ENCODE measurements around the gene RNF225.
"Not testable (repeated sequence)": the region's sequence is repeated elsewhere in the genome, so short reads cannot be mapped to it uniquely, and the experiment has no call there.

RNF225 gene

DNA sequence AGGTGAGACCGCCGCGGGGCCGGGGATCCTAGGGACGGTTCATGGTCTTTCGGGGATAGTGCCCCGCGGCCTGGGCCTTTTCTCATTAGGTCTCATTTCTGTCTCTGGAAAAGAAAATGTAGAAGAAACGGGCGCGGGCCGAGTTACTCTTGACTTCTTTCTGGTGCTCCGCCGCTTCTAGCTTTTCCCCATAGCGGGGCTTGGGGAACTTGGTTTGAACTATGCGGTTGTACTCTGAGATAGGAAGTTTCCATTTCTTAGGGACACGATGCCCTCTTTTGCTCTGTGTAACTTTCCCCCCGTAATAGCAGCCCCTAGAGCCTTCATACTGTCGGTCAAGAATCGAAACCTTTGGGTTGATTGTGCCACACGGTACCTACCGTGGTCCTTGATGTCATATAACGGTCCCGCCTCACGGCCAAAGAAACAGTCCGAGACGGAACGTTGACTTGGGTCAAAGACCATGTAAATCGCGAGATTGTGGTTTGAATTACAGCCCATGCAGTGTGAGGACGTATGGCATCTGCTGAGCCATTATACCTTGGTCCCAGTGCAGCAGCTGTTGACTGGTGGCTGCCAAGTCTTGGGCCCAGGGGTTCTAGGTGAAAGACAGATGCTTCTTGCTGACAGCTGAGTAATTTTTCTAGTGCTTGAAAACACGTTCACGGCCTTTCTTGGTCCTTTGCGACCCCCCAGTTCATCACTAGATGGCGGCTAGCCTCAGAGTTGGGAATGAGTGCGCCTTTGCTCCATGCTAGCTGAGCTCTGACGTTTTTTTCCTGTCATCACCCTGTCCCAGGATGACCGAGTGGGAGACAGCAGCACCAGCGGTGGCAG lies 7.9 kb upstream of the RNF225 start:
- no peak for DNase-seq

DNA sequence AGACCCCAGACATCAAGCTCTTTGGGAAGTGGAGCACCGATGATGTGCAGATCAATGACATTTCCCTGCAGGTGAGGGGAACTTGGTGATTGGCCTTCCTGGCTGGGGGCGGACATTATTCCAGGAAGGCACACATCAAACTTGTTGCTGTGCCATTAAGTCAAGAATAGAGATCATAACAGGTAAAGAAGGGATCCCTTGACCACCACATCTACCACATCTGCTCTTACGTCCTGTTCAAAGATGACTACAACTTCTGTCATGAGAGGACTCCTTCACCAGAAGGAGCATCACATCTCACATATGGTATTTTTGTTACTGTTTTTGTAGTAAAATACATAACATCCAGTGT lies 7.3 kb upstream of the RNF225 start:
- no peak for DNase-seq

DNA sequence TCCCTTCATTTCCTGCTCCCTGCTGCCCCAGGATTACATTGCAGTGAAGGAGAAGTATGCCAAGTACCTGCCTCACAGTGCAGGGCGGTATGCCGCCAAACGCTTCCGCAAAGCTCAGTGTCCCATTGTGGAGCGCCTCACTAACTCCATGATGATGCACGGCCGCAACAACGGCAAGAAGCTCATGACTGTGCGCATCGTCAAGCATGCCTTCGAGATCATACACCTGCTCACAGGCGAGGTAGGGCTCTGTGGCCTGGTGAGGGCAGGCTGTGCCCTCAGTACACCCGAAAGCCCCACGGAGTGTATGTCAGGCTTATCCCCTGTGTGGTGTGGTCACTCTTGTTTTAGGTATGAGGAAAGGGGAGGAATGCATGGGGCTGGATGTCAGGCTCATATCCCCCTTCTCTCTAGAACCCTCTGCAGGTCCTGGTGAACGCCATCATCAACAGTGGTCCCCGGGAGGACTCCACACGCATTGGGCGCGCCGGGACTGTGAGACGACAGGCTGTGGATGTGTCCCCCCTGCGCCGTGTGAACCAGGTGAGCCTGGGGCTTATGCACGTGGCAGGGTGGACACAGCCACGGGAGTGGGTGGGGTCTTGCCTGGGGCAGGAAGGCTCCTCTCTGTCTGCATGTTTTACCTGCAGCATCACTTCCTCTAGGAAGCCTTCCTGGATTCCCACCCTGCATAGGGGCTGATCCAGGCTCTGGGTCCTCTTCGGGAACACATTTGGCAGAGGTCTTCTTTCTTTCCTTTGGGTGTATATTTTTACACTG lies 2.3 kb upstream of the RNF225 start:
- DNase-seq = no peak

DNA sequence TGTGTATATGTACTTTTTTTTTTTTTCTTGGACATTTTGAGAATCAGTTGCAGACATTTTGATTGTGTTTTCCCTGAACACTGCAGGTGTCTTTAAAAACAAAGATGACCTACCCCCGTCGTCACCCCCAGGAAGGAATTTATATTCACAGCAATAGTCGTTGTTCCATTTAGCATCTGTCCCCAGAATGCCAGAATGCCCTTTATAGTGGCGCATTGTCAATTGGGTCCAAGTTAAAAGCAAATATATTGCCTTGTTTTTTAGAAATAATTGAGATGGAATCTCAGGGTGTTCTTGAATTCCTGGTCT lies 1.8 kb upstream of the RNF225 start:
- no peak for DNase-seq

DNA sequence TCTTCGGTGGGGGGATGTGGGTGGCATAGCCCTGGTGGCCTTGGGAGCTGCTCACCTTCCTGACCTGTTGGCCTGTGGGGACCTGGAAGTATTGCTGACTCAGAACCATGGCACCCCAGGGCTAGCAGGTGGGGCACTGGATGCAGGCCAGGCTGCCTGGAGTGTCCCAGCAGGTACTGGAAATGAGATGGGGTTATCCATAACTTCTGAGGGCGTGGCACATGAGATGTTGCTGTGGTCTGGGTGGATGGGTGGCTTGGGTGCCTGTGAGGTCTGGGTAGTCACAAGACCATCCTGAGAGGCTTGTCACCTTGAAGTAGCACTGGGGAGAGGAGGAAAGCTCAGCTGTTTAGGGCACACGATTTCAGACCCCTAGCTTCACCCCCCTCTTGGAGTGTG lies 636 bp upstream of the RNF225 start:
- no peak for DNase-seq

DNA sequence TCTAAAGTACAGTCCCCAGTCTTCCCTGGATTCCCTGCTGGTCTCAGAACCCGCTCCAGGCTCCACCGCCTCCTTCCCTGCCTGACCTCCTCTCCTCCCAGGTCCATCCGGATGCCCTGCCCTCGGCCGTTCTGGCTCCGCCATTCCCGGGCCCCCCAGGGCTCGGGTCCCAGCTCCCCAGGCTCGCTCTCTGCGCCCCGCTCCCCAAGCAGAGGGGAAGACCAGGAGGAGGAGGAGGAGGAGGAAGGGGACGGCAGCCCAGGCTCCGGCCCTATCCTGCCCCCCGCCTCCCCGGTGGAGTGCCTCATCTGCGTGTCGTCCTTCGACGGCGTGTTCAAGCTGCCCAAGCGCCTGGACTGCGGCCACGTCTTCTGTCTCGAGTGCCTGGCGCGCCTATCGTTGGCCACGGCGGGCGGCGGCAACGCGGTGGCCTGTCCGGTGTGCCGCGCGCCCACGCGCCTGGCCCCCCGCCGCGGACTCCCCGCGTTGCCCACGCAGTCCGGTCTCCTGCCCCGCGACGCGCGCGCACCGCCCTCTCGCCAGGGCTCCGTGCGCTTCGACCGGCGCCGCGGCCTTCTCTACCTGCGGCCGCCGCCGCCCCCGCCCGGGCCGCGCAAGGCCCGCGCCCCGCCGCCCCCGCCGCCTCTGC lies 647 bp downstream of the RNF225 start:
- no peak for DNase-seq

DNA sequence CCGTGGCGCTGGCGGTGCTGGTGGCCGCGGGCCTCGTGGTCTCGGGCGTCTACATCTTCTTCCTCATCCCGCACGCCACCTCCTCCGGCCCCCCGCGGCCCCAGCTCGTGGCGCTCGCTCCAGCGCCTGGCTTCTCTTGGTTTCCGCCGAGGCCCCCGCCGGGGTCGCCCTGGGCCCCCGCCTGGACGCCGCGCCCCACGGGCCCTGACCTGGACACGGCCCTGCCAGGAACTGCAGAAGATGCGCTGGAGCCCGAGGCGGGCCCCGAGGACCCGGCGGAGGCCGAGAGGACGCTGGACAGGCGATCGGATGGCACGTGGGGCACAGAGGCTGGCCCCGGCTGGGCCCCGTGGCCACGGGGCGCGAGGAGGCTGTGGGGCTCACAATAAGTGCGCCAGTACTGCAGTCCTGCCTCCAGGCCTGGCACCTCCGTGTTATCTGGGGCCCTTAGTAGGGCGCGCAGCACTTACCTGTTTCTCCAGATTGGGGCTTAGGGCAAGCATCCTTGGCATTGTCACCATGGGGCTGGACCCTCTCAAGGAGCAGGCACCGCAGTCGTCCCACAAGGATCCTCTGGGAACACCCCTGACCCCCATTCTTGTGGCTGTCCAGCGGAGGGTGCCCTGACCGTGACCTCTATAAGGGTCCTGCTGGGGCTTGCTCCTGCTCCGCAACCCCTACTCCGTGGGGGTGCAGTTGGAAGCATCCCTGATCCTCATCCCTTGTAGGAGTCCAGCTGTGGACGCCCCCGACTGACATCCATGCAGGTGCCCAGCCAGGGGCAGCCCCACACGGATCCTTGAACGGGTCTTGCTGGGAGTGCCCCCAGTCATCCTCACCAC lies 1.5 kb downstream of the RNF225 start:
- DNase-seq = no peak

DNA sequence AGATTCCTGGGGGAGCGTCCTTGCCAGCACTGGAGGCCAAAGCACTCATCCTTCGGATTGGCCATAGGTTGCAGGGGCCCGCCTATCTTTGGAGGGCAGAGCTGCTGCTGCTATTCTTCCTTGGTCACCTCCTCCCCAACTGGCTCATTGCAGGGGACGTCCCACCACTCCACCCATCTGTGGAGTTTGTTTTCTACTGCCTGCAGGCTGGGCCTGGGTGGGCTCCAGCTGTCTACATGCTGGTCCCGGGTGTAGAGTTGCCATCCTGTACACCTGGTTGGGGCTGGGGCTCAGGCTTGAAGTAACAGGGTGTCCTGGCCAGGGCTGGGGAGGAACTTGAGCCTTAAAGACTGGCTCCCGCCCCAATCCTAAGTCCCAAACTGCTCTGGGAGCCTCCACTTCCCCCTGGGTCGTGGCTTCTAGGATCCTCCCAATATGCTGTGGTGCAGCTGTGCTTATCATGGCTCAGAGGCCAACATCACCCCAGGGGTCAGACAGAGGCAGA lies 2.1 kb downstream of the RNF225 start:
- no peak for DNase-seq

DNA sequence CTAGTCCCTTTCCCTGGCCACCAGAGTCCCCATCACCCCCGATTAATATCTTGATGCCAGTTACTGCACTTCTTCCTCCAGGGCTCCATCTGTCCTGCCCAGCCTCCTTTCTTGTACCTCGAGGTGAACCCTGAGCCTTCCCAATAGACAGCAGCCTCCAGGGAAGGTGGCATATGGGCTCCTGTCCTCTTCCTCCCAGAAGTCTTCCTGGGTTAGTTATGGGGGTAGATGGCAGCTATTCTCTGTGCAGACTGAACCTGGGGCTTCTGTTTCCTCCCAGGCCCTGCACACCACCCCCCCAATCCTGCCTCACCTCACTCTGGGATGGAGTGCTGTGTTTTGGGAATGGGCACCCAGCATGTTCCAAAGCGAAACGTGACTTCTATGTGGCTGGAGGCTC lies 2.6 kb downstream of the RNF225 start:
- DNase-seq = no peak

DNA sequence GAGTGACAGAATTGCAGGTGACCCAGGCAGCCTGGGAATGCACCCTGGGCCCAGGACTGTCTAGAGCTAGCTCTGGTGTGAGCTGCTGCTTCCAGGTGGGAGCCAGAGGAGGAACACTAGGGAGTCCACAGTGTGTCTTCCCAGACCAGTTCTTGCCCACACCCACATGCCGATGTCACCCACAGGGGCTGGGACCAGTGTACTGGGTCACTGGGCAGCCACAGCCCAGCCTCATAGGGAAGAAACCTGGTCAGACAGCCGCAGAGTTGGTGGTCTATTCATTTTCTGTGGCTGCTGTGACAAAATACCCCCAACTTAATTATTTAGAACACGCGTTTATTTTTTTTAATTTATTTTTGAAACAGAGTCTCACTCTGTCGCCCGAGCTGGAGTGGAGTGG lies 3.1 kb downstream of the RNF225 start:
- no peak for DNase-seq

DNA sequence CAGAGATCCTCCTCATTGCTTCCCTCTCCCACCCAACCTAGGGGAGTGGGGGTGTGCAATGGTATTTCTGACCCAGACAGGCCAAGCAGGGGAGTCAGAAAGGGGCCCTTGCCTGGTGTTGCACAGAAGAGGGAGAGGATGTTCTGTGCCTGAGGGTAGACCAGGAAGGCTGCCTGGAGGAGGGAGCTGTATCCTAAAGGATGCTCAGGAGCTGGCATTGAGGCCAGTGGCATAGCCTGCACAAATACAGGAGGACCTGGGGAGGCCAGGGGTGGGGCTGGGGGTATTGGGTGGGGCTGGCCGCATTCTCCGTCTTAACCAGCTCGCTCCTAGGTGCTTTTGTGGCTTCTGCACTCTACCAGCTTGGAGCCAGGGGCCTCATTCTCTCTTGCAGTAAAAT lies 4.4 kb downstream of the RNF225 start:
- DNase-seq = no peak

DNA sequence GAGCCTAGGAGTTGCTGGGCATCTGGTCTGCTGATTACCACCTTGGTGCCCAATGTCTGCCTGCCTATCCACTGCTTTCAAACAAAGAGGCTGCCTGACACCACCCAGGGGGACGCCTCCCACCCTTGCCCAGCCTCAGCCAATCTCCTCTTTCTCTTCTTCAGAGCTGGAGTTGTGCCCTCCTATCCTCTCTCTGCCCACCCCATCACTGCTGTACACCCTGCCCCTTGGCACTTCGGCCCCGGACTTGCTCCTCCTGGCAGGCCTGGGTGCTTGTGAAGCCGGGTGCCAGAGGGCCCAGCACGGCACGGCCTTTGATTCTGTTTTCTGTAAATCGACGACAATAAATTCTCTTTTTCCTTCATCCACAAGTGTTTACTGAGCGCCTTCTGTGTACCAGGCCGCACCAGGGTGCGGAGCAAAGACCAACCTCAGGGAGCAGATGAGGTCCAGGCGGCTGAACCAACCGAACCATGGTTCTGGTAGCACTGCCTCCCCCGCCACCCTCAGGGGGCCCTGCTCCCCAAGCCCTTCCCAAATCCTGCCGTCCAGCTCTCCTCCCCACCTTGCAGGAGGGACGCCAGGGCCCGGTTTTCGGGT lies 5.0 kb downstream of the RNF225 start:
- peak; percentile 29 for DNase-seq

DNA sequence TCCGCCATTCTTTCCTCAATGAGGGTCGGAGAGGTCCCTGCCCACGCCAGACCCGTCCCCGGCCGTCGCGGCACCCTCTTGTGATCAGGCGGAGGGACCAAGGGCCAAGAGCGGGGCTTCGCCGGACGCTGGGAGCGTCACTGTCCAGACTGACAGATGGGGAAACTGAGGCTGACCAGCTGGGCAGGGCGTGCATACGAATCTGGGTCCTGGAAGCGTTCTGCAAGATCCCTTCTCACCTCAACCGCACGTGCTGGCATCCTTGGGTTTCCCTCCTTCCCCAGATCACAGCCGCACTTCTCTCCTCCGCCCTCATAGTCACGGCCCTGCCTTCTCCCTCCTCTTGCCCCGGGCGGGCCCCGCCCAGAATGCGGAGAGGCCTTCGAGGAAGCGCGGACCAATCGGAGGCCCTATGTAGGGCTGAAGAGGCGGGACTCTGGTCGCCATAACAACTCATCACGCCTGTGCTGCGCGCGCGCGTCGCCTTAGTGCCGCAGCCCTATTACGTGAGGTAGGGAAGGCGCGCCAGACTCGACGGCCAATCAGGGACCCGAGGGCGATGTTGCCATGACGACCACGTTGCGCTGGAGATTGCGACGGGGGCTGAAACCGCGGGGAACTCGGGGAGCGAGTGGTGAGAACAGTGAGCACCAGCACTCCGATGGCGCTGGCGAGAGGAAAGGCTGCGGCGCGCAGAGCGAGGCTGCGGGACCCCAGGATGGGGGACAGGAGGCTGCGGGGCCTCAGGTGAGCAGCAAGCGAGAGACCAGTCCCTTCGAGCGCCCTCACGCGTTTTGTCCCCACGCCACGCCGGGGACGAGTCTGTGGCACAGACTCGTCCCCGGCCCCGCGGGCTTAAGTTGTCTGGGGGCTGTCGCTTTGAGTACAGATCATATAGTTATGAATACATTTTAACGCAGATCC lies 5.7 kb downstream of the RNF225 start:
- peak; percentile 99 for DNase-seq

DNA sequence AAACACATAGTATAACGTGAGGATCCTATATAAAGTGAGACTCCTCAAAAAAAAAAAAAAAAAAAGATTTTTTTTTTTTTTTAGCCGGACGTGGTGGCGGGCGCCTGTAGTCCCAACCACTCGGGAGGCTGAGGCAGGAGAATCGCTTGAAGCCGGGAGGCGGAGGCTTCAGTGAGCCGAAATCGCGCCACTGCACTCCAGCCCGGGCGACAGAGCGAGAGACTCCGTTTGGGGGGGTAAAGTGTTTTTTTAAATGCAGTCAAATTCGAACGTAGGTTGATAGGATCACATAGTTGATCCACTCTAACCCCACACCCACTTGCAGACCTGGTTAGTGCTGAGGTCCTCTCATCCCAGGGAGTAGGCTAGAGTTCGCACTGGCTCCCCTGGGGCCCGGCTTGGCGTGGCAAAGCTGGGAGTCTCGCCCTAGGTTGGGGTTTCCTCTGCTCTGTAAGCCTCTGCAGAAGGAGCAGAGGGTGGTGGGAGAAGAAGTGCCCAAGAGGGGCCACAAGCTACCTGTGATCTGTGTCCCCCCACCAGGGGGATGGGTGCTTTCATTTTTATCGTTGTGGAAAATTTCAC lies 6.5 kb downstream of the RNF225 start:
- DNase-seq = no peak

DNA sequence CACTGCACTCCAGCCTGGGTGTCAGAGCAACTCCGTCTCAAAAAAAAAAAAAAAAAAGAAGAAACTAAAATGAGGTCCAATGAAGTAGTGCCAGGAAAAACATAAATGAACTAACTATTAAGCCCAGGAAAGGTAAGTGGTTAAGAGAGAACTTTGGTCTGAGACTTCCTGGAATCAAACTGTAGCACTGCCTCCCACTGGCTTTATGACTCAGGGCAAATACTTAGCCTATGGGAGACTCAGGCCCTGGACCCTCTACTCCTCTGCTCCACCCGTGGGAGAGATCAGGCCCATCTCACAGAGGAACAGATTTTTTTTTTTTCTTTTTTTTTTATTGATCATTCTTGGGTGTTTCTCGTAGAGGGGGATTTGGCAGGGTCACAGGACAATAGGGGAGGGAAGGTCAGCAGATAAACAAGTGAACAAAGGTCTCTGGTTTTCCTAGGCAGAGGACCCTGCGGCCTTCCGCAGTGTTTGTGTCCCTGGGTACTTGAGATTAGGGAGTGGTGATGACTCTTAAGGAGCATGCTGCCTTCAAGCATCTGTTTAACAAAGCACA lies 8.5 kb downstream of the RNF225 start:
- DNase-seq = not testable (repeated sequence)

DNA sequence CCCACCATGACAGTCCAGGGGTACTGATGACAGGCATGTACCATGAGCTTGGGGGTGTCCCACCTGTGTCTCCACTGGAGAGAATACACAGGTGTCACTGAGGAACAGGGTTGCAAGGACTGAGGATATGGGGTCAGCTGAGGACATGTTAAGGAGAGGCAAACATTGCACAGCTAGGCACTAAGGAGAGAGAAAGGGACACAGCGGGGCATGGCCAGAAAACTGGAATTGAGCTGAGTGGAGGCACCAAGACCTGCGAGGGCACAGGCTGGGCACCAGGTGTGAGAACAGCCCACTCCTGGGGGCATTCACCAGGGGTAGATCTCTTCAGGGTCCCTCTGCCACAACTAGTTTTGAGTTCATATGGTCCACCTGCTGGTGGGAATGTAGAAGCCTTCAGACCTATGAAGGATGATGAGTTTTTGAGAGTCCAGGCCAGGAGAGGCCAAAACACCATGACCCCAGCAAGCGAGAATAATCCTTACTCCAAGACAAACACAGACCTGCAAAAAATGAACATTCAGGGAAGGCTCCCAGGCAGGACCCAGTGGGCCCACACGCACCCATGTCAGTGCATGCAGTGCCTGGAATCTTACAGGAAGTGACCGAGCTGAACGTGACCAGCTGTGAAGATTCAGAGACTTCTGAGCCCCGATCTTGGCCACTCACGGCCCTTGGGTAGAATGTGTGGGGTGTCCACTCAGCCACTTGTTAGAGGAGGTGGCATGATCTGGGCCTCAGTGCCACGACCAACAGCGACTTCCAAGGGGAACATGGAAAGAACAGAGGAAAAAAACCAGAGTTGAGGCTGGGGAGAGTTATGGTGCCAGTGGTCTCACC lies 11.6 kb downstream of the RNF225 start:
- no peak for DNase-seq

DNA sequence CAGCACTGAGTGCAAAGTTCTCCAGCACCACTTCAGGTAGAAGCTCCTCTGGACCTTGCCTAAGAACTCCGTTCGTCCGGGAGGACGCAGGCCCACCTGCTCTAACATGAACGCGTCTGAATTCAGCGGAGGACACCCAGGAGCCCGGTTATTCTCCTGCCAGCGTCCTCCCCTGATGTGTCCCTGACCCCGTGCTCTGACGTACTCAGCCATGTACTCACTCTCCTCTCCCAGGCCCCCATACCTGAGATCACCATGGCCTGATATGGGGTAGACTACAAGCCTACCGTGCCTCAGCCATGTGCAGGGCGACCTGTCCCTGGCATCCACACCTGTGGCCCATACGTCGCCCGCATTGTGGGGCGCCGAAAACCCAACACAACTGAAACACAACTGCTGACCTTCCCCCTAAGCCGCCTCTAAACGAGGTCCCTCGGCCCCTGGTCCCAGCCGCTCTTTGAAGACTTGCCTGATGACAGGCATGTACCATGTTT lies 12.2 kb downstream of the RNF225 start:
- no peak for DNase-seq

DNA sequence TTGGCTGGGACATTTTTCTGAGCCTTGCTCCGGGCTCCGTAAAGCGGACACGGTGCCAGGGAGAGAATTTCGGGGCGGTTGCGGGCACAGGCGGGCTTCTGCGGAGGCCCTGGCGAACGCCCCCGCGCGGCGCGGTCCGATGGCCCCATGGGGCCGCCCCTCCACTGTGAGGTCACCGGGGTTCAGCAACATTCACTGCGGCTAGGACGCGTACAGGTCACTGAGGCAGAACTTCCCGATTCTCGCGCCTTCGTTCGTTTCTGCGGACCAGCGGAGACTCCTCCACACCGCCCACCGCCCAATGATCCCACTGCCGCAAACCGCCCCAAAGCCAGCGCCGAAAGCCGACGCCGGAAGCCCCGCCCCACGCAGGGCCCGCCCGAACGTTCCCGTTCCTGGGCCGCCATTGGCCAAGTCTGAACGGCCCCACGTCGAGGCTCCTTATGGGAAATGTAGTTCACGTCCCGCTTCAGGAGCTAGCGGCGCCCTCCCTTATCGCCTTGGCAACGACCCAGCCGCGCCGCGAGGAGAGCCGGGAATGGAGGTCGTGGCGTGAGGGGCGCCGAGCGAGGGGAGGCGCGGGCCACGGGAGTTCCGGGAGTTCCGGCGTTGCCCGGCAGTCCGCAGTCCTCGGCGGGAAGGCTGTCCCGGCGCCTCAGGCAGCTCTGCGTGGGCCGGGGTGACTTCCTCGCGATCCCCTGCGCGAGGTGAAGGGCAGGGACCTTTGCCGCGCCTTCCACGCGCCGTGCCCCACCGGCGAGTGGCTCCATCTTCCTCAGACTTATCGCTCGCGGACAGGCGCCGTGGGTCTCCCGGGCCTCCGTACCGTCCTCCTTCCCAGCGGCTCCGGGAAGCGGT lies 12.9 kb downstream of the RNF225 start, which contains the start of gene ZNF584:
Gene ZNF584 (plus strand): TSS at position 498 of the 858 bp plus-strand sequence. CDS start 499 bp downstream, outside the sequence.
- DNase-seq = peak; percentile 95
